Common myeloid progenitor, CD34-positive (primary cell): ENCODE measurements around the gene OR6K3.
"Not testable (repeated sequence)": the region's sequence is repeated elsewhere in the genome, so short reads cannot be mapped to it uniquely, and the experiment has no call there.

Experiments used
- CTCF ChIA-PET: fragments of 350-600 bp; sonication (Branson Sonifier 250); formaldehyde crosslinking; loops from one replicate; lab custom pipeline; 2021; ENCODE audit warnings: antibody characterized with exemption; lab: Charles Lee
- POLR2A ChIA-PET: fragments of 350-600 bp; sonication (Branson Sonifier 250); formaldehyde crosslinking; loops from one replicate; lab custom pipeline; 2021; ENCODE audit warnings: antibody characterized with exemption; lab: Charles Lee
- DNase-seq, 3 donors: peaks; one replicate each; pipeline versions ENCODE4 v3.0.0 to v3.0.0-alpha.2; 2013
- H3K27ac ChIP-seq, 2 experiments: 1 replicate in 1 of 2; 2 replicates in 1 of 2; pipeline ENCODE4 v1.7.0; 2013; ENCODE audit warnings: inconsistent platforms in 2 of 2, low read length in 2 of 2, mild to moderate bottlenecking in 2 of 2, low read depth in 1 of 2, moderate library complexity in 1 of 2; ENCODE audit not compliant: severe bottlenecking in 2 of 2, insufficient read depth in 1 of 2, poor library complexity in 1 of 2
- H3K27me3 ChIP-seq, 5 experiments: replicated peaks in 2 of 5; 1 replicate in 3 of 5; 2 replicates in 2 of 5; pipeline versions ENCODE4 v1.6.1 to v1.7.0; 2013; ENCODE audit warnings: low read length in 4 of 5, mild to moderate bottlenecking in 2 of 5, moderate library complexity in 2 of 5, inconsistent platforms in 1 of 5; ENCODE audit not compliant: insufficient read depth in 5 of 5, control insufficient read depth in 4 of 5
- H3K36me3 ChIP-seq, 4 experiments: 1 replicate in 2 of 4; 2 replicates in 2 of 4; pipeline versions ENCODE4 v1.6.1 to v1.7.0; 2013; ENCODE audit warnings: low read length in 3 of 4, control low read depth in 1 of 4, mild to moderate bottlenecking in 1 of 4; ENCODE audit not compliant: control insufficient read depth in 4 of 4, insufficient read depth in 4 of 4
- H3K4me1 ChIP-seq, 4 experiments: 1 replicate in 3 of 4; 2 replicates in 1 of 4; pipeline versions ENCODE4 v1.6.1 to v1.7.1; 2013; ENCODE audit warnings: low read length in 3 of 4, mild to moderate bottlenecking in 3 of 4, control low read depth in 1 of 4, inconsistent platforms in 1 of 4, moderate library complexity in 1 of 4; ENCODE audit not compliant: control insufficient read depth in 4 of 4, insufficient read depth in 4 of 4; ENCODE audit errors: control extremely low read depth in 1 of 4
- H3K4me3 ChIP-seq, 7 experiments: 1 replicate in 4 of 7; 2 replicates in 3 of 7; pipeline versions ENCODE4 v1.5.1 to v1.7.0; 2013; ENCODE audit warnings: mild to moderate bottlenecking in 7 of 7, low read length in 6 of 7, moderate library complexity in 6 of 7, inconsistent platforms in 2 of 7, low read depth in 2 of 7, control low read depth in 1 of 7; ENCODE audit not compliant: insufficient read depth in 4 of 7, control insufficient read depth in 1 of 7; ENCODE audit errors: extremely low read depth in 1 of 7
- H3K9me3 ChIP-seq, 5 experiments: 1 replicate in 4 of 5; 2 replicates in 1 of 5; pipeline versions ENCODE4 v1.6.1 to v1.7.1; 2013; ENCODE audit warnings: low read length in 4 of 5, mild to moderate bottlenecking in 2 of 5, inconsistent platforms in 1 of 5, low read depth in 1 of 5, moderate library complexity in 1 of 5; ENCODE audit not compliant: control insufficient read depth in 4 of 5, insufficient read depth in 2 of 5; ENCODE audit errors: control extremely low read depth in 1 of 5
- WGBS: methylation state at CpG from one replicate; pipeline ENCODE4 v1.1.5; 2013; ENCODE audit not compliant: insufficient coverage; 5-methylcytosine and 5-hydroxymethylcytosine counted together

The OR6K3 gene

DNA sequence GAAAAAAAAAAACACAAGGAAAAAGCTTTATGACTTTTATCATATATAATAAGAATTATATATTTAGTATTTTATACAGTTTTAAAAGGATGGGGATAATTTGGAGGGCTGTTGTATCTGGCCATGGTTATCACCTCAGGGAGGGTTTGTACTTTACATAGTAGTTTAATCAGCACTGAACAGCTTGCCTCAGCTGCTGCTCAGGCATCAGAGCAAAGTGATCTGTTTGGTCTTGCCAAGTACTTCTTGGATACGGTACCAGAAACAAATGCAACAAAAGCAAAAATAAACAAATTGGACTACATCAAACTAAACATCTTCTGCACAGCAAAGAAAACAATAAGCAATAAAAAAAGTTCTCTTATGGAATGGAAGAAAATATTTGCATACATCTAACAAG is 31.4 kb downstream of the OR6K3 start:
- POLR2A ChIA-PET, result no interaction called here
- WGBS, result no CpG with 5 or more reads among the region's 1 CpG
- CTCF ChIA-PET, result no interaction called here

DNA sequence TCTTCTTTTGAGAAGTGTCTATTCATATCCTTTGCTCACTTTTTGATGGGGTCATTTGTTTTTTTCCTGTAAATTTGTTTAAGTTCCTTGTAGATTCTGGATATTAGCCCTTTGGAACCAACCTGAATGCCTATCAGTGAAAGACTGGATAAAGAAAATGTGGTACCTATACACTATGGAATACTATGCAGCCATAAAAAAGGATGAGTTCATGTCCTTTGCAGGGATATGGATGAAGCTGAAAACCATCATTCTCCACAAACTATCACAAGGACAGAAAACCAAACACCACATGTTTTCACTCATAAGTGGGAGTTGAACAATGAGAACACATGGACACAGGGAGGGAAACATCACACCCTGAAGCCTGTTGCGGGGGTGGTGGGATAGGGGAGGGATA is 32.2 kb downstream of the OR6K3 start:
- DNase-seq, H3K27ac ChIP-seq, CTCF ChIA-PET, H3K27me3 ChIP-seq, H3K4me1 ChIP-seq, POLR2A ChIA-PET, H3K36me3 ChIP-seq, H3K4me3 ChIP-seq, H3K9me3 ChIP-seq: not testable (repeated sequence)
- WGBS, result no CpG with 5 or more reads among the region's 1 CpG

More for the DNA sequence above, 31.4 kb downstream of the OR6K3 start:
- Histone ChIP-seq H3K4me3 (no peak overlapping the region), H3K9me3 (no peaks in the 10 kb centered on the region), H3K27me3 (no peaks in the 10 kb centered on the region), H3K36me3 (no peaks in the 10 kb centered on the region), H3K4me1 (peaks cover 0 to 4% (median 1%) of the 10 kb centered on the region in 4 experiments), H3K27ac (no peak overlapping the region)
- peak; percentile 11 to 56 (median 28) for DNase-seq

DNA sequence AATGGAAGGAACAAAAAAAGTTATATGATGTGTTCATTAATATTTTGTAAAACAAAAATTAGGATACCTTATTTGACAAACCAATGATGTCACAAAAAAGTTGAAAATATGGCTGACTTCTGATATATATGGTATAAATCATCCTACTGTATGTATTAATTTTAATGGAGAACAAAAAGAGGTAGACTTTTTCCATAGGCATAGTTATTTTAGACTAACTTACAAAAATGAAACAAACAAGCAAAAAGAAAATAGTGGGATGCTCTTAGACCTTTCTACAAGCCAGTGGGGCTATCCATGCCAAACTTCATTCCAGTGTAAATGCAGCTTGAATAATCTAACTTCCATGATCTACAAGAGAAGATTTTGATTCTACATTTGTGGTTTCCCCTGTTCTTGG is 33.5 kb downstream of the OR6K3 start:
- DNase-seq, result no peak
- CTCF ChIA-PET, result no interaction called here
- Histone ChIP-seq H3K27ac (peak overlapping the region in 1 of 2 experiments; percentile 70), H3K36me3 (no peaks in the 10 kb centered on the region), H3K27me3 (no peaks in the 10 kb centered on the region), H3K4me3 (no peak overlapping the region), H3K4me1 (peaks cover 0 to 4% (median 1%) of the 10 kb centered on the region in 4 experiments), H3K9me3 (no peaks in the 10 kb centered on the region)
- POLR2A ChIA-PET, result no interaction called here

DNA sequence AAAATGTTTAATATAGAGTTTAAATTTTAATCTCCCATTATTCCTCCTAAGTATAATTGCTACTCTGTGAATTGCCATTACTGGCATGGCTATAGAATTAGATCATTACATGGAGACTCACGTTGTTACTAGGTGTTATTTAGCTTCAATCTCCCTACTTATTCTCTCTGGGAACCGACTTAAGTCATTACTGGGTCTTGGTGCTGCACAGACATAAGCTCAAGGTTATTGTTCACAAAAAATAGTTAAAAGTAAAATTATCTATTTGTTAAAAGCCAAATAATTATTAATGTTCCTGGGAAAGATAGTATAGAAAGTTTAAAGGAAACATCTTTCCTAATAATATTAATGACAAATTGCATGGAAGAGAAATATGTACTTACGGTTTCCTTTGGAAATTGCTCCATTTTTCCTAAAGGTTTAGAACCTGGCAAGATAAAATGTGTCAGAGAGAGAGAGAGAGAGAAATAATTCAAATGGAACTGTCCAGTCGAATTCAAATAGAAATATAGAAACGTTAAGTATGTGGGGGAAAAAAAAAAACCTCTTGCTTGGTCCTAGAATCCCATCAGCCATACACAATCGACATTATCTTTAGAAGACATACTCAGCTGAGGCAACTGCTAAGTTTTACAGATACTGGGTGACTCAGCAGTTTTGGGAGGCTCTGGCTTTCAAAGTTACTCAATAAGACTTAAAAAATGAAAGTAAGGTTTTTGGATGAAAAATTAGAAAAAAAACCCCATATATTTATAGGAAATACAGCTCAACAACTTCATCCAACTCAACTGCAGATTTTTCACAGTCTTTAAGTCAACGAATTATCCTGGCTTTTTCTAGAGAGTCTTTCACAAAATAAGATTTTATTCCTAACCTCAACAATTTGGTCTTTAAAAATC is 34.2 kb downstream of the OR6K3 start, which contains the start of gene SPTA1:
TSS of gene SPTA1 (minus strand) at position 605 of the 899 bp plus-strand sequence. CDS start at position 407, 198 bp downstream.
- Histone ChIP-seq H3K9me3 (no peaks in the 10 kb centered on the region), H3K27ac (peak within 1 kb of the TSS in 1 of 2 experiments; percentile 70), H3K36me3 (no peaks in the 10 kb centered on the region), H3K4me3 (peak within 1 kb of the TSS in 1 of 7 experiments; percentile 33), H3K4me1 (peaks cover 0 to 4% (median 1%) of the 10 kb centered on the region in 4 experiments), H3K27me3 (no peaks in the 10 kb centered on the region)
- CTCF ChIA-PET, result no interaction called here
- peak; percentile 76 to 92 (median 90) for DNase-seq
- POLR2A ChIA-PET, result no interaction called here
- WGBS, result 78% methylated on average over 3 of the region's 7 CpGs

DNA sequence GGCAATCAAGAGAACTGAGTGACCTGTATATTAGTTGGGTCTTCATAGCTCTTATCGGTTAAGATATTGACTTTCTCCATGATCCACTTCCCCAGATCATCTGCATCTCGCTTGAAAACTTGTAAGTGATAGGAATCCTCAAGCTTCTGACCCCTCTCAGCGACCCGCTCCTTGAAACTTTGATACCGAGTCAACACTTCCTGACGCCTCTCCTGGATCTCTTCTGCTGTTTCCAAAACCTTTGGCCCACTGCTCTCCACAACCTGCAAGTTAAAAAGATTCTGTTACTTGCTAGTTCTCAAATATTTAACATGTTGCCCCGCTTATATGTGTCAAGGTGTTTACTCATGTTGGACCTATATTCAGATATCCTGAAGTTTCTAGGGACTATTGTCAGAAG is 35.4 kb downstream of the OR6K3 start:
- Histone ChIP-seq H3K4me1 (peaks cover 0 to 4% (median 1%) of the 10 kb centered on the region in 4 experiments), H3K27ac (peak overlapping the region in 1 of 2 experiments; percentile 16), H3K4me3 (no peak overlapping the region), H3K36me3 (no peaks in the 10 kb centered on the region), H3K9me3 (no peaks in the 10 kb centered on the region), H3K27me3 (no peaks in the 10 kb centered on the region)
- no peak for DNase-seq
- POLR2A ChIA-PET, result no interaction called here
- CTCF ChIA-PET, result no interaction called here
- 80% methylated on average over 6 of the region's 7 CpGs for WGBS

DNA sequence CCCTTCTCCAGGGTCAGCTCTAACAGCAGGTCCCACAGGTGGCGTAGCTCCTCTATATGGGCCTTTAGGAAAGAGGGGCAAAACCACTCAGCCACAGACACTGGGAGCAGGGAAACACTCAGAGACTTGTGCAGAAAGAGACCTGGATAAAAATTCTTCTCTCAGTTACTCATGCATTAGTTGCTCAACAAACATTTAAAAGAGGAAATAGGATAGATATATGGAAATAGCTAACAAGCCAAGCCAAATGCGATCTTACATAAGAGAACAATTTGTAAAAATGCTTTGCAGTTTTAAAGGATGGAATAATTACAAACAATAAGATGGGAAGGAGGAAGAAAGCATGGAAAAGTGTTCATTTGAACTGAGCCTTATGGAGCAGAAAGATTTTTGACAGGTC is 38.9 kb downstream of the OR6K3 start:
- CTCF ChIA-PET, result no interaction called here
- POLR2A ChIA-PET, result no interaction called here

DNA sequence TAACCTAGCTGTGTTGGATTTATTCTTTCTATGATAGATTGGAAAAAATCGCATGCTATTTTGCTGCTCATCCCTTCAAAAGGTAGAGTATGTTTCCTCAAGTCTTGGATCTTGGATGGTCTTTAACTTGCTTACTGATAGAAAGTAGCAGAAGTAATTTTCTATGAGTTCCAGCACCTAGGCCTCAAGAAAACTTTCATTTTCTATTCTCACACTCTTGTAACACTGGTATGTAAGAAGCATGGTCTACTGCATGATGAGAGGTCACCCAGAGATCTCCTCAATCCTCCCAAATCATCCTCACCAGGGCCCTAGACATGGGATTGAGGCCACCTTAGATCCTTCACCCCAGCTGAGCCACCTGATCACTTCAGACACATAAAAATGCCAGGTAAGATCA is 41.2 kb downstream of the OR6K3 start:
- peaks cover 0 to 16% (median 7%) of the 10 kb centered on the region in 4 experiments for H3K4me1 ChIP-seq
- no peaks in the 10 kb centered on the region for H3K36me3 ChIP-seq
- no CpG with 5 or more reads among the region's 1 CpG for WGBS
- H3K27me3 ChIP-seq, result no peaks in the 10 kb centered on the region
- POLR2A ChIA-PET, result no interaction called here
- no peak overlapping the region for H3K4me3 ChIP-seq
- no peak overlapping the region for H3K27ac ChIP-seq
- CTCF ChIA-PET, result no interaction called here
- no peaks in the 10 kb centered on the region for H3K9me3 ChIP-seq
- DNase-seq, result no peak

More for the DNA sequence above, 38.9 kb downstream of the OR6K3 start:
- H3K9me3 ChIP-seq, result no peaks in the 10 kb centered on the region
- WGBS, result no CpG with 5 or more reads among the region's 2 CpGs
- H3K27me3 ChIP-seq, result no peaks in the 10 kb centered on the region
- no peak overlapping the region for H3K27ac ChIP-seq
- H3K36me3 ChIP-seq, result no peaks in the 10 kb centered on the region
- peaks cover 0 to 4% (median 3%) of the 10 kb centered on the region in 4 experiments for H3K4me1 ChIP-seq
- no peak overlapping the region for H3K4me3 ChIP-seq
- no peak for DNase-seq
